GM04503 (cell line): ENCODE results near the gene RUFY4.

Source experiments
- DNase-seq: peaks from one replicate; pipeline ENCODE4 v3.0.0-alpha.2; 2012; ENCODE audit warnings: low read depth

RUFY4 gene

DNA sequence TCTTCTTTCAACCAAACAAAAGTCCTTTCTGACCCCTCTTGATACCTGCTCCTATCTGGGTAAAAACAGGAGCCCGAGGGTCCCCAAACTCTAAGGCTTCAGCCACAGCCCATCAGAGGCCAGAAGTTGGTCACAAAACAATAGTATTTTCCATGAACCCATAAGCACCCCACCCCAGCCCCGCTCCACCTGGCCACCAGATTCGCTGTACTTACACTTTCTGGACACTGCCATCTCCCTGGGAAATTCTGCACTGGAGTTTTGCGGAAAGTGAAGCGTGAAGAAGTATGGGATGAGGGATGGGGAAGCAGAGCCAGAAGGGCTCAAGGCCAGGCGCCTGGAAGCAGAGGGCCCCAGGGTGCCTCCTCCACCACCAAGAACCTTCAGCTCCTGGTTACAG is 5.2 kb upstream of the RUFY4 start:
- DNase-seq = no peak

DNA sequence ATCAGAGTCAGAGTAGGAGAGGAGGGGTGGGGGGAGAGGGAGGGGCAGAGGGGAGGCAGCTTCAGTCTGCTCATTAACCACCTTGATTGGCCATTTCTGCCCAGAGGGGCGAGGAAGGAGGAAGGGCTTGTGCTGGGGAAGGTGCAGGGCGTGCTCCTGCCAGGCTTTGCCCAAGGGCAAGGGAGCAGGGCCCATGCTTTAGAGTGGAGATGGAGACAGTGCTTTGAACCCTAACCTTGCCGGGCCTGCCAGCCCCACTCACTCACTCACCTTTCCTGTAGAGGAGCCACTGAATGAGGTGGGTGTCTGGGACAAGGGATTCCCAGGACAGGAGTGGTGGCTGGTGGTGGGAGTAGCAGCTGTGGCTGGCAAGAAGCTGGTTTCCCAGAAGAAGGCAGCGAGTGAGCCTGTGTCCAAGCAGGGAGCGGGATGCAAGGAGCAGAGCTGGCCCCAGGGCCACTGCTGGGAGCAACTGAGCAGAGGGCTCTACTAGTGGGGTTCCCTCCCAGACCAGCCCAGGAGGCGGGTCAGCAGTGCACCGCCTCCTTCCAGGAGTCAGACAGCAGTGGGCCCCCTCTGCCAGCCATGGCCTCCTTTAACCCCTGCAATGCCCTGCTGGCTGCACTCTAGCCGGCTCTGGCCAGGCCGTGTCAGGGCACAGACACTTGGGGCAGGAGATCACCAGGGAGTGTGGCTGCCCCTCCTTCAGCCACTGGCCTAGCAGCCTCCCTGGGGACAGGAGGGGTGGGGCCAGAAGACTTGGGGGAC is 3.6 kb upstream of the RUFY4 start:
- DNase-seq = no peak

DNA sequence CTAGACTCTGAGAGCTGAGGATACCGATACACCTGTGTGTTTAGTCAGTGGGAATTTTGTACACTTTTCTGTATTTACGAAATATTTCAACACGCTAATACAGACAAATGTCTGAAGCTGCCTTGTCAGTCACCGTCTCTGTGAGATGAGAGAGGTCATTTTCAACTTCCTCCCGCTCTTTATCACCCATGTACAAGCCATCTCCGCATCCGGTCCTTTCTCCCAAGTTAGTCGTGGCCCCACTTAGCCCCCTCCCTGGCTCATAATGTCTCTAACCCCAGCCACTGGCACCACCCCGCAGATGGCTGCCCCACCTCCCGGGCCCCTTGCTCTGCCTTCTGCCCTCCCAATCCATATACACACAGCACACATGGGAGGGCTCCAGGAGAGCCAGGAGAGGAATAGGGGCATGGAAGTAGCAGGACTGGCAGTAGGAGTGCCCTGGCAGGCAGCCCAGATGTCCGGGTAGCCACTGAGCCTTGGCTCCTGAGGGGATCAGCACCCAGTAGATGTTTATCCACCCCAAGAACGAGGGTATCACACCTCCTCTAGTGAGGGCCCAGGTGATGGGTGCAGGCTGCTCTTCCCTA is 2.0 kb upstream of the RUFY4 start:
- no peak for DNase-seq

DNA sequence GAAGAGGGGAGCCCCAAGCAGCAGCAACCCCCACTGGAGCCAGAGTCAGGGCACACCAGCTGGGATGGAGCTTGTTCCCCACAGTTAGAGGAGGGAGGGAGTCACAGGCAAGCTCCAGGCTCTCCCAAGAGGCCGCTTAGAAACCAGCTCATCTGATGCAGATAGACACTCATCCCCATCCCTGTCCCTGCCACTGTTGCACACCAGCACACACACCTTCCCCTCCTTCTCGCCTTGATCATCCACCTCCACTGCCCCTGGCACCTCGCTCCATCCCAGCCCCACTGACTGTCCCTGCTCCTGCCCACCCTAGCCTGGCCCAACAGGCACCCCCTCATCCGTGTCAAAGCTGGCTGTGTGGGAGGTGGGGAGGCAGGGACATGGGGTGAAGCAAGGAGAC is 1.5 kb upstream of the RUFY4 start:
- DNase-seq = no peak

DNA sequence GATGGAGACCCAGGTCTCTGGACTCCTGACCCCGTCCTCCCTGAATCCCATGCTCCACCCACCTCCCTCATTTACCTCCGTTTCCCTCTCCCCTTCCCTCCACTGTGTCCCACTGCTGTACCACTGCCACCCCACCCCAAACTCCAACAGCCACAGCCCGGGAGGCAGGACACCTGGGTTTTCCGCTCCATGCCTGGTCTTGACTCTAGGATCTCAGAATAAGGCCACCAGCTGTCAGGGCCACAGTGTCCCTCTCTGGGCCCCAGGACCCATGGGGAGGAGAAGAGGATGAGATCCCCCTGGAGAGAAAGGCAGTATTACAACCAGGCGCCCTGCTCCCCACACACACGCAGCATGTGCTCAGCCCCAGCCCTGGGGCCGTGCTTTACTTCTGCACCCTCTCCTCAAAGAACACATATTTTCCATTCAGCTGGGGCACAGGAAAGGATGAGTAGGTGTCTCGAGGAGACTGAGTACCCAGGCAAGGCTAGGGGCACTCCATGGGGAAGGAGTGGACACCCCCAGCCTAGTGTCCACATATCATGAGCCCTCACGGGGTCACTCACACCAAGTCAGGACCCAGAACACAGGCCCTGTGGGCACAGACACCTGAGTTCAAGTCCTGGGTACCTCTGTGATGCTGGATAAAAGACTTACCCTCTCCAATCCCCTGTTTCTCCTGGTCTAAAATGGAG is 700 bp downstream of the RUFY4 start:
- DNase-seq = no peak

DNA sequence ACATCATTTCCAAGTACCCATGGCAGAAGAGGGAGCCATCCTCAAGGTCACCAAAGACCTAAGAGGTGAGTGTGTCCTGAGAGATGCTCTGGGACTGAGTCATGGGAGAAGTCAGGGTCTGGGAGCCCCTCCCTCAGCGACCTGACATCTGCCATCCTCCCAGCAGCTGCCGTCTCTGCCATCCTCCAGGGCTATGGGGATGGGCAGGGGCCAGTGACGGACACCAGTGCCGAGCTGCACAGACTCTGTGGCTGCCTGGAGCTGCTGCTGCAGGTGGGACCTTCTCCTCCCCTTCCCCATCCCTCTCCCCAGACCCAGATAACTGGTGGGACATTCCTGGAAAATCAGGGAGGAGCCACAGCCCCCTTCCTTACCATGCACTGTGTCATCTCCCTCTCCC is 1.5 kb downstream of the RUFY4 start:
- DNase-seq = no peak

DNA sequence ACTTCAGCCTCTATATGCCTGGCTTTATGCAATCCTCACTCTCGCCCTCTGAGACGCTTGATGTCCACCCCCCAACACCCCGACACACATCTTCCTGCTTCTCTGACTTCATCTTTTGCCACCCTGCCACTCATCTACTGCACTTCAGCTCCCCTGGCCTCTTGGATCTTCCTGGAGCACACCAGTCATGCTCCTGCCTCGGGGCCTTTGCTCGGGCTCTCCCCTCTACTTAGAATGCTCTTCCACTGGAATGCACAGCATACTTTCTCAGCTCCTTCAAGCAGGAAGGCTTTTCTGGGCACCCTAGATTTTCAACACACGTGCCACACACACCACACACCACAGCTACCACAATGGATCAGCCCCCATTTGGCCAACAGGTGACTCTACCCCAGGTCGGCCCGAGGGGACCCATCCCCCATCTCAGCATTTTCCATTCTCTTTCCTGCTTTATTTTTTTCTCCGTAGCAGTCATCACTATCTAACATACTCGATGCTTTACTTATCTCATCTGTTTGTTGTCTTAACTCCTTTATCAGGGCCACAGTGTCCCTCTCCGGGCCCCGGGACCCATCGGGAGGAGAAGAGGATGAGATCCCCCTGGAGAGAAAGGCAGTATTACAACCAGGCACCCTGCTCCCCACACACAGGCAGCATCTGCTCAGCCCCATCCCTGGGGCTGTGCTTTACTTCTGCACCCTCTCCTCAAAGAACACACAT is 2.3 kb downstream of the RUFY4 start:
- DNase-seq = no peak

DNA sequence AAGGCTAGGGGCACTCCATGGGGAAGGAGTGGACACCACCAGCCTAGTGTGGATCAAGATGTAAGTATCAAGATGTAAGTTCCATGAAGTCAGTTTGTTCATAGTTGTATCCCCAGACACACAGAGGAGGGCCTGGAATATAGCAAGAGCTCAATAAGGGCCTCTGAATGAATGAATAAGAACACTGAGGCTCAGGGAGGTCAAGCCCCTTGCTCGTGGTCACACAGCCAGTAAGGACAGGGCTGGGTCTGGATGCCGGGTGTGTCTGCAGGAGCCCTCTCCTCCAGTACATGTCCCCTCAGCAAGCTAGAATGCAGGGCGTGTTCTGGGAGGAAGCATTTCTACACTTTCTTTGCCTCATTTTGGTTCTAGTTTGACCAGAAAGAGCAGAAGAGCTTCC is 2.9 kb downstream of the RUFY4 start:
- no peak for DNase-seq

DNA sequence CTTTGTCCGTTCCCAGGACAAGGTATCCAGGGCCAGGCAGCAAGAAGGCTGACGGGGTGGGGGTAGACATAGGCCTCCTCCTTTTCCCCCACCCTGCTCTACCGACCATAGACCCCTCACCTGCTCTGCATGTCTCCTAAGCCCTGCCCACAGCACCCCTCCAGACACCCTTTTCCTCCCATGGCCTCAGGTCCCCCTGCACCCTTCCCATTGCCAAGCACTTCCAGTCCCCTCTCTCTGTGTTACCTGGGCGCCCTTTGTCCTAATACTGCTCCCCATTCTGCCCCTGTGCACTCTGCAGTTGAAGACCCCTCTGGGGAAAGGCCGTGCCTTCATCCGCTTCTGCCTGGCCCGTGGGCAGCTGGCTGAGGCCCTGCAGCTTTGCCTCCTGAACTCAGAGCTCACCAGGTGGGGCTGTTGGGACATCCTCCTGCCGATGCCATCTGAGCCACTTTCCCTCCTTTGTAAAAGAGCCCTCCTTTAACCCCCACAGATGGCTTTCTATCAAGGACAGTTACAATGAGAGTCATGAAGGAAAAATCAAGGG is 3.5 kb downstream of the RUFY4 start:
- no peak for DNase-seq

DNA sequence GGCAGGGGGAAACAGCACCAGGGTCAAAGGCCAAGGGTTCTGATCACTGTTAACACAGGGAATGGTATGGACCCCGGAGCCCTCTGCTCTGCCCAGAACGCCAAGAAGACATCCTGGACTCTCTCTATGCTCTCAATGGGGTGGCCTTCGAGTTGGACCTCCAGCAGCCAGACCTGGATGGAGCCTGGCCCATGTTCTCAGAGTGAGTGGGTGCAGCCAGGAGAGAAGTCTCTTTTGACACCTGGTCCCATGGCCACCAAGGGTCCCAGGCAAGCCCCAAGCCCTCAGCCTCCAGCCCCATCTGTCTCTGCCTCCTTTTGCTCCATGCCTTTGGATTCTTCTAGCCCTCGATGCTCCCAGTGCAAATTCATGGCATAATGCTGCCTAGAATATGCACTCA is 4.1 kb downstream of the RUFY4 start:
- no peak for DNase-seq

DNA sequence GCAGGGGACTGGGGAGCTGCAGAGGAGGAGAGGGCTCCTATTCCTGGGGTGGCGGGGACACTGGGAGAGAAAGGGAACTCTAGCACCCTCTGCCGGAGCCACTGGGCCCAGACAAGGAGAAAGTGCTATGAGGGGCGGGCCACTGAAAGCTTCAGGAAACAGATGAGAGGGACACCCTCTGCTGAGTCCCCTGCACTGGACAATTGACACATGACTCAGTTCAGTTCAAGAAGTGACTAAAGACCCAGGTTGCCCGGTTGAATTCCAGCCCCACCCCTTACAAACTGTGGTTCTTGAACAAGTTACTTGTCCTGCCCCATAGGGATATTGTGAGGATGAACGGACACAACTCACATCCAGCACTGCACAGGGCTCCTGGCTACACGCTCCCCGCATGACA is 5.0 kb downstream of the RUFY4 start:
- no peak for DNase-seq

DNA sequence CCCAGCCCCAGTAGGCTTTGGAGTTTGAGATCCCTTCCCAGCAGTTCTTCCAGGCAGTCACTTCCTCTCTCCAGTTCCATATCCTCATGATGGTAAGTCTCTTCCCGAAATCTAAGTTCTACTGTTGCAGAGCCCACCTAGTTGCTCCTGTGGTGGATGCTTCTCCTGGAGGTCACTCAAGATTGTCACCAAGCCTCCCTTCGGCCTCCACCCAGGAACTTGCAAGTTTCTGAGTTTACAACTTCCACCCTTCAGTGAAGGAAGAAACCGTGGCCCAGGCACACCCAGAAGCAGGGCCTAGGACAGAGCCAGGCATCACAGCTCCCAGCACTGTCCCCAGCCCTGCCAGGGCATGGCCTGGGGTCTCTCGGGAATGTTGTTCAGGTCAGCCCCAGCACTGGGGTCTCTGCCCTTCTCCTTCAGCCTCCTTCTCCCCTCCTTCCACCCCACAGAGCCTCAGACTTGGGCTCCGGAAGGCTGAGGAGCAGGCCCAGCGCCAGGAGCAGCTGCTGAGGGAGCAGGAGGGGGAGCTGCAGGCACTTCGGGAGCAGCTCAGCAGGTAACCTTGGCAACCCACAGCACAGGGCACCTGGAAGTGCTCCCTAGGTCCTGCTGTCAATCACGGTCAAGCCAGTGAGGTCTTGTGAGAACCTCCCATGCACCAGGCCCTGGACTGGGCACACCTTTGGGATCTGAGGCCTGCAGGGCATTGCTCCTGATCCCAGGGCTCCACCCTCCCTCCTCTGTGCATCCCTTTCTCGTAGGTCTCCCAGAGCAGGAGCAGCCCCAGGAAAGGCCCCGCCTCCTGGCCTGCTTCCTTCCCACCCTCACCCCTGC is 7.1 kb downstream of the RUFY4 start:
- no peak for DNase-seq

DNA sequence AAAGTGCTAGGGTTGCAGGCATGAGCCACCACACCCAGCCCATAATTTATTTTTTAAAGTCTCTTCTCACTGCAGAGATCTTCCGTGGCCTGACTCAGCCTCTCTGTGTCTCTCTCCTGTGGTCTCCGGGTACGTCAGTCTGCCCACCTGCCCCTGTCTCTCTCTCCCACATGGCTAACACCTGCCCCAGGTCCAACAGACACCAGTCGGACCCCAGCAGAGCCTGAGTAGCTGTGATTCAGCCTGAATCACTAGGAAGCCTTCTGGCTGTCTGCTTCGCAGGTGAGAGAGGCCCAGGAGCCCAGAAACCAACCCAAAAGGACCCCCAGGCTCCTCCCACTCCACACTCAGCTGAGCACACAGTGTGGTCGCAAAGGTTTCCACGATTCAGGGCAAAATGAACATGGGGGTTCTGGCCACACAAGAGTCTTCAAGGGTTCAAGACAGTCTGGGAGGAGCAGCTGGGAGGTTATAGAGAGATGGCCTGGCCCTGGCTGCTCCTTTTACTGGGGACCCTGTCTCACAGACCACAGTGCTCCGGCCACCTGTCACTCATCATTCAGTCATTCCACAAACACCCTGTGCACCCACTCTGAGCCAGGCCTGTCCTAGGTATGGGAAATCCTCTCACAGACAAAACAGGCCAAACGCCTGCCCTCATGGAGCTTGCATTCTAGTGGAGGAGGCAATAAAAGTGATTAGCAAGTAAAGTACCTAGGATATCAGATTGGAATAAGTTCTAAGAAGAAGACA is 8.6 kb downstream of the RUFY4 start:
- DNase-seq = no peak

DNA sequence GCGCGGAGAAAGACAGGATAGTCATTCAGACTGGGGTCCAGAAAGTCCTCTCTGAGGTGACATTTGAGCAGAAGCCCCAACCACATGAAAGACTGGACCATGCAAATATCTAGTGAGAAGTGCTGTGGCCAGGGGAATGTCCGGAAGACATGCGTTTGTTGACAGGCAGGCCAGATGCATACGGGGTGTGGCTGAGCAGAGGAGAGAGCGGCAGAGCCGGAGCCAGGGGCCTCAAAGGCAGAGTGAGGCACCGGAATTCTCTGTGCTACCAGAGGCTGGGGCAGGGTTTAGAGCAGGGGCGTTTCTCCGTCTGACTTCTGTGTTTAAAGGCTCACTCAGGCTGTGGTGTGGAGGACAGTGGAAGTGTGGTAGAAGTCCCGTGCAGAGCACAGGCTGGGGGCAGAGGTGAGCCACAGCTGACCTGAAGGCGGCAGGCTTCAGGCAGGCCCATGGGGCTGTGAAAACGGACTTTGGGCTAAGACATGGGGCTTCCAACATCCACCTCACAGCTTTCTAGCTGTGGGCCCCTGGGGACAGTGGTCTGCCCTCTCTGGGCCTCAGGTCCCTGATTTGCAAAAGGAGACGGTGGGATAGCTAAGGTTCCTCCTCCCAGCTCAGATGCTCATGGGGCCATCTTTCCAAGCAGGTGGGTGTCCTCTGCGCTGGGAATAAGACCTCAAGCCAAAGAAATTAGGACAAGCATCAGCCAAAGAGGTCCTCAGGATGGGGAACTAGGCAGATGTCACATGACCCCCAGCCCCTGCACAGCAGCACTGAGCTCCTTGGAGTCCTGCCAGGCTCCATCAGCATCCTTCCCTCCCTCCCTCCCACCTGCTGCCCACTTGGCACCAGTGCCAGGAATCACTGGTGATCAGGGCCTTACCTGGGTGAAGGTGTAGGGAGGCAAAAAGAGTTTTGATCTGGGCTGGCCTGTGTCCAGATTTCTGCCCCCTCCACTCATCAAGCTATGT is 11.2 kb downstream of the RUFY4 start:
- DNase-seq = no peak

DNA sequence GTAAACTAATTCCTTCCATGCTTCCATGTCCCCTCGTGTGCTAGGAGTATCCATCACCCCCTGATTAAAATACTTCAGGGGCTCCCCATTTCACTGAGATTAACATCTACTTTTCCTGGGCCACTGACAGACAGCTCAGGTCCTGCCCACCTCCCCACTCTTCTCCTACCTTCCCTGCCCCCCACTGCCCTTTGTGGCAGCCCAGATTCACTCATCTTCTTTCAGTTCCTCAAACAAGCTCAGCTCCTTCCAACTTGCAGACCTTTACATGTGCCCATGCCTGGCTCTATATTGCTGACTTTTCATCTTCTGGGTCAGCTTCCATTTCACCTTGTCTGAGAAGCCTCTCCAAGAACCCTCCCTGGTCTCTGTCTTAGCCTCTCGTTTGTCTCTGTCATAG is 12.0 kb downstream of the RUFY4 start:
- DNase-seq = no peak

DNA sequence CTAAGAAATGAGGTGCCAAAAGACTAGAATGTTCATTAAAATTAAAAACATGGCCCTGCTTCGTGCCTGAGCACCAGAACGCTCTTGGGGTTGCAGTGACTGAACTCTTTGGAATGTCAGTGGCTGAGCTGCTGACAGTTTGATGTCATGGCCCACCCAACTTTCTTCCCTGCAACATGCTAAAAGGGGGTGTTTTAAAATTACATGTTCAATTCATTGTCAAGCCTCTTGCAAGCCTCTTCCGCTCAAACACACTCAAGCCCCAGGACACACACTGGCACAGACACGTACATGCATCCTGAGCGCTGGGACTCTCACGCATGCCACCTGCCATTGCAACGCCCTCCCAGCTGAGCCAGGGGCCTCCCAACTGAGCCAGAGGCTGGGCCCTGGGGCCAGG is 12.6 kb downstream of the RUFY4 start:
- peak; percentile 80 for DNase-seq

DNA sequence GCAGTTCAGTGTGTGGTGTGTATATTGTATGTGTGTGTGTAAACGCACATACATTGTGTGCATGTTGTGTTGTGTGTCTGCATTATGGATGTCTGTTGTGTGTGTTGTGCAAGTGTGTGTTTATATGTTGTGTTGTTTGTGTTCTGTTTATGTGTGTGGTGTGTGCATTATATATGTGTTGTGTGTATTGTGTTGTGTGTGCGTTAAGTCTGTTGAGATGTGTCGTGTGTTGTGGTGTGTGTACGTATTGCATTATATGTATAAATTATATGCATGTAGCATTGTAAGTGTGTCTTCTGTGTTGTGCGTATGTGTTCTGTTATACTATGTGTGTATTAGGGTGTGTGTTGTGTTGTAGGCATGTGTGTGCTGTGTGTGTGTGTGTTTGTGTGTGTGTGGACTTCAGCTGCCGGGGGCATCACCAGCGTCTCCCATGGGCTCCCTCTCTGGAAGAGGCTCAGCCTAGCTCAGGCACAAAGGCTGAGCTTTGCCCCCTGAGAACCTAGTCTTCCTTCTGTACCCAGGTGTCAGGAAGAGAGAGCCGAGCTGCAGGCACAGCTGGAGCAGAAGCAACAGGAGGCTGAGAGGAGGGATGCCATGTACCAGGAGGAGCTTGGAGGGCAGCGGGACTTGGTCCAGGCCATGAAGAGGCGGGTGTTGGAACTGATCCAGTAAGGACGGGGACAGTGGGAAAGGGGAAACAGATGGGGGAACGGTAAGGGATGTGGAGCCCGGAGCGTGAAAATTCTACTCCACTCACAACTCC is 13.7 kb downstream of the RUFY4 start:
- no peak for DNase-seq

DNA sequence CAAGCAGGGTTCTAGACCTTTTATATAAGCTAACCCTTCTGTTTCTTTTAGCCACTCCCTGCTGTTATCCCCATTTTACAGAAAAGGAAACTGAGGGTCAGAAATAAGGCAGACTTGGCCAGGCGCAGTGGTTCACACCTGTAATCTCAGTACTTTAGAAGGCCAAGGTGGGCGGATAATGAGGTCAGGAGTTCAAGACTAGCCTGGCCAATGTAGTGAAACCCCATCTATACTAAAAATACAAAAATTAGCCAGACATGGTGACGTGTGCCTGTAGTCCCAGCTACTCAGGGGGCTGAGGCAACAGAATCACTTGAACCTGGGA is 14.3 kb downstream of the RUFY4 start:
- DNase-seq = no peak

DNA sequence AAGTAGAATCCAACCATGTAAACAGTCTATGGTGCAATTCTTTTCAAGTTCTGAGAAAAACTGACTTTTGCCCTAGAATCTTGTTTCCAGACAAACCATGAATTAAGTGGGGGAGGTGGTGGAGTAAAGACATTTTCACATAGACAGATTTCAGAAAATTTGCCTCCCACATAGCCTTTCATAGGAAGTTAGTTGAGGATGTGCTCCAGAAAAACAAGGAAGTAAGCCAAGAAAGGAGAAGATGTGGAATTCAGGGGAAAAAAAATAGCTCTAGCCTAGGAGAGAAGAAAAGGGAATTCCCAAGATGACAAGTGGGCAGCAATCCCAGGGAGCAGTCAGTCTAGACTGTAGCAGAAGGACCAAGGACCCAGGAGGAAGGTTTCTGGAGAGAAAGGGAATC is 17.4 kb downstream of the RUFY4 start:
- DNase-seq = no peak
